Spleen (tissue), 7 donors: ENCODE measurements around the gene ITFG1.
"Not testable (repeated sequence)": the region's sequence is repeated elsewhere in the genome, so short reads cannot be mapped to it uniquely, and the experiment has no call there.

ENCODE experiments used
- POLR2AphosphoS5 ChIP-seq, 3 donors: sonication (generic); formaldehyde crosslinking; IDR thresholded peaks; one replicate each; pipeline ENCODE4 v1.5.1; 2017; ENCODE audit warnings: antibody characterized with exemption in 3 of 3
- TF ChIP-seq, protein P1 (sequence below), 11 experiments: fragments of 200-600 bp in 7 of 11; fragments of 450-650 bp in 4 of 11; sonication (generic) in 4 of 11; IDR thresholded peaks in 8 of 11; conservative IDR thresholded peaks in 3 of 11; 1 replicate in 7 of 11; 2 replicates in 4 of 11; pipeline versions ENCODE4 v1.4.0 to v1.8.0; 2016 to 2021; ENCODE audit warnings: antibody characterized with exemption in 11 of 11, inconsistent platforms in 4 of 11, mild to moderate bottlenecking in 1 of 11
- donor health status: DM: no; HTN: no; CAD: no; lungs with moderate emphysema.
- donor health status: DM: no; HTN: no; CAD: no.
- donor health status: DM: no; HTN: no; CAD: no.

DNA sequence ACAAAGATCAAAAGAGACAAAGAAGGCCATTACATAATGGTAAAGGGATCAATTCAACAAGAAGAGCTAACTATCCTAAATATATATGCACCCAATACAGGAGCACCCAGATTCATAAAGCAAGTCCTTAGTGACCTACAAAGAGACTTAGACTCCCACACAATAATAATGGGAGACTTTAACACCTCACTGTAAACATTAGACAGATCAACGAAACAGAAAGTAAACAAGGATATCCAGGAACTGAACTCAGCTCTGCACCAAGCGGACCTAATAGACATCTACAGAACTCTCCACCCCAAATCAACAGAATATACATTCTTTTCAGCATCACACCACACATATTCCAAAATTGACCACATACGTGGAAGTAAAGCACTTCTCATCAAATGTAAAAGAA is 20.8 kb downstream of the ITFG1 start:
- TF ChIP-seq, protein P1, sequence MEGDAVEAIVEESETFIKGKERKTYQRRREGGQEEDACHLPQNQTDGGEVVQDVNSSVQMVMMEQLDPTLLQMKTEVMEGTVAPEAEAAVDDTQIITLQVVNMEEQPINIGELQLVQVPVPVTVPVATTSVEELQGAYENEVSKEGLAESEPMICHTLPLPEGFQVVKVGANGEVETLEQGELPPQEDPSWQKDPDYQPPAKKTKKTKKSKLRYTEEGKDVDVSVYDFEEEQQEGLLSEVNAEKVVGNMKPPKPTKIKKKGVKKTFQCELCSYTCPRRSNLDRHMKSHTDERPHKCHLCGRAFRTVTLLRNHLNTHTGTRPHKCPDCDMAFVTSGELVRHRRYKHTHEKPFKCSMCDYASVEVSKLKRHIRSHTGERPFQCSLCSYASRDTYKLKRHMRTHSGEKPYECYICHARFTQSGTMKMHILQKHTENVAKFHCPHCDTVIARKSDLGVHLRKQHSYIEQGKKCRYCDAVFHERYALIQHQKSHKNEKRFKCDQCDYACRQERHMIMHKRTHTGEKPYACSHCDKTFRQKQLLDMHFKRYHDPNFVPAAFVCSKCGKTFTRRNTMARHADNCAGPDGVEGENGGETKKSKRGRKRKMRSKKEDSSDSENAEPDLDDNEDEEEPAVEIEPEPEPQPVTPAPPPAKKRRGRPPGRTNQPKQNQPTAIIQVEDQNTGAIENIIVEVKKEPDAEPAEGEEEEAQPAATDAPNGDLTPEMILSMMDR (IDR thresholded peaks at IDR 0.05 in 8 of 11, conservative IDR thresholded peaks at IDR 0.05 in 3 of 11) = not testable (repeated sequence)
- TF ChIP-seq POLR2AphosphoS5 (IDR thresholded peaks at IDR 0.05) = not testable (repeated sequence)
